T1000 (cell line): ENCODE data around the gene TSBP1.
"Not testable (repeated sequence)": the region's sequence is repeated elsewhere in the genome, so short reads cannot be mapped to it uniquely, and the experiment has no call there.

Experiments used
- DNase-seq: peaks from one replicate; lab custom pipeline; 2025; ENCODE audit warnings: mixed read lengths; lab: John Stamatoyannopoulos, UW

TSBP1 gene

GRCh38 chr6:32375739-32376529 lies 4.2 kb upstream of the TSBP1 start:
- DNase-seq, result no peak

- no peak for DNase-seq
Observed at GRCh38 chr6:32371229-32371628, 474 bp downstream of the TSBP1 start.

- no peak for DNase-seq
Observed at GRCh38 chr6:32370505-32370904, 1.2 kb downstream of the TSBP1 start.

- DNase-seq, result no peak
Observed at GRCh38 chr6:32369660-32370059, 2.0 kb downstream of the TSBP1 start.

- no peak for DNase-seq
Observed at GRCh38 chr6:32367644-32368043, 4.1 kb downstream of the TSBP1 start.

GRCh38 chr6:32359225-32359624 lies 12.5 kb downstream of the TSBP1 start:
- not testable (repeated sequence) for DNase-seq

- DNase-seq, result not testable (repeated sequence)
Observed at GRCh38 chr6:32358548-32358947, 13.2 kb downstream of the TSBP1 start.

- no peak for DNase-seq
Observed at GRCh38 chr6:32355018-32355417, 16.7 kb downstream of the TSBP1 start.

- DNase-seq, result no peak
Observed at GRCh38 chr6:32353348-32353747, 18.4 kb downstream of the TSBP1 start.

- no peak for DNase-seq
Observed at GRCh38 chr6:32340242-32340641, 31.5 kb downstream of the TSBP1 start.

- DNase-seq, result no peak
Observed at GRCh38 chr6:32337186-32337805, 34.4 kb downstream of the TSBP1 start.

GRCh38 chr6:32332433-32332832 lies 39.3 kb downstream of the TSBP1 start:
- no peak for DNase-seq

- DNase-seq, result no peak
Observed at GRCh38 chr6:32329141-32329540, 42.6 kb downstream of the TSBP1 start.

GRCh38 chr6:32327103-32327502 lies 44.6 kb downstream of the TSBP1 start:
- no peak for DNase-seq

- DNase-seq, result no peak
Observed at GRCh38 chr6:32318501-32318900, 53.2 kb downstream of the TSBP1 start.

- DNase-seq, result no peak
Observed at GRCh38 chr6:32317541-32317940, 54.2 kb downstream of the TSBP1 start.

GRCh38 chr6:32313964-32314363 lies 57.7 kb downstream of the TSBP1 start:
- no peak for DNase-seq

- DNase-seq, result no peak
Observed at GRCh38 chr6:32298632-32299336, 72.9 kb downstream of the TSBP1 start.

- DNase-seq, result not testable (repeated sequence)
Observed at GRCh38 chr6:32294980-32295379, 76.7 kb downstream of the TSBP1 start.

GRCh38 chr6:32294566-32294965 lies 77.1 kb downstream of the TSBP1 start:
- DNase-seq, result no peak

GRCh38 chr6:32293695-32294094 lies 78.0 kb downstream of the TSBP1 start:
- DNase-seq, result no peak

- no peak for DNase-seq
Observed at GRCh38 chr6:32291543-32291942, 80.2 kb downstream of the TSBP1 start.

- no peak for DNase-seq
Observed at GRCh38 chr6:32290886-32291450, 80.7 kb downstream of the TSBP1 start.
